Thoracic aorta (tissue), 2 donors: ENCODE data around the gene OCA2. TPM values are rescaled to one million over a fixed set of nuclear protein-coding genes. Genes with fewer than 3 reads are reported as not detected.

Source experiments
- ATAC-seq: fragments of 150-250 bp; one replicate; pipeline ENCODE4 v1.8.0; 2017; ENCODE audit warnings: low read depth; ENCODE audit not compliant: insufficient number of reproducible peaks, low FRiP score
- DNase-seq: peaks from one replicate; pipeline ENCODE4 v3.0.0-alpha.2; 2020; ENCODE audit warnings: low spot score
- H3K27ac ChIP-seq, 2 donors: fragments of 200-600 bp; sonication (generic); 1 replicate in 1 of 2; 2 replicates in 1 of 2; pipeline ENCODE4 v1.5.1; 2016; ENCODE audit warnings: mild to moderate bottlenecking in 2 of 2, moderate library complexity in 2 of 2
- H3K27me3 ChIP-seq: fragments of 200-600 bp; sonication (generic); replicated peaks from 2 replicates; pipeline ENCODE4 v1.6.0; 2016; ENCODE audit warnings: mild to moderate bottlenecking; ENCODE audit not compliant: insufficient read depth
- H3K36me3 ChIP-seq: fragments of 200-600 bp; sonication (generic); one replicate; pipeline ENCODE4 v1.5.1; 2016
- H3K4me1 ChIP-seq, 2 donors: fragments of 200-600 bp; sonication (generic); 1 replicate in 1 of 2; 2 replicates in 1 of 2; pipeline versions ENCODE4 v1.5.1 to v1.6.0; 2016; ENCODE audit warnings: low read depth in 2 of 2, mild to moderate bottlenecking in 1 of 2; ENCODE audit not compliant: control insufficient read depth in 1 of 2
- H3K4me3 ChIP-seq: fragments of 200-600 bp; sonication (generic); 2 replicates; pipeline ENCODE4 v1.5.1; 2016; ENCODE audit warnings: mild to moderate bottlenecking
- H3K9me3 ChIP-seq: fragments of 200-600 bp; sonication (generic); 2 replicates; pipeline ENCODE4 v1.5.1; 2016
- CTCF ChIP-seq: fragments of 200-600 bp; sonication (generic); IDR thresholded peaks from one replicate; pipeline ENCODE4 v1.5.1; 2019; ENCODE audit warnings: antibody characterized with exemption
- total RNA-seq, 2 donors: library from RNA; depleted of rRNA; stranded (reverse); fragments of >200 nt; gene quantifications; one replicate each; pipeline versions ENCODE4 v1.1.0 to v1.2.3, GENCODE V29; 2016

The OCA2 gene
- total RNA-seq, 2 donors from 2014 or later, result 8.0 to 14.8 TPM

- Histone ChIP-seq H3K27me3 (no peaks in the 10 kb centered on the region), H3K4me1 (peaks cover 9 to 60% of the 10 kb centered on the region in 2 donors), H3K36me3 (no peaks in the 10 kb centered on the region), H3K27ac (peak overlapping the region; percentile 80 to 96), H3K9me3 (no peaks in the 10 kb centered on the region), H3K4me3 (peak overlapping the region; percentile 78)
- no peak for ATAC-seq
- no peak for DNase-seq
- TF ChIP-seq CTCF, result no peak
These were observed 1.3 kb downstream of the OCA2 start for GRCh38 chr15:28097656-28098359.

- ATAC-seq (no peak), DNase-seq (no peak)
- H3K36me3 ChIP-seq, result no peaks in the 10 kb centered on the region
- peaks cover 9 to 60% of the 10 kb centered on the region in 2 donors for H3K4me1 ChIP-seq
- H3K4me3 ChIP-seq, result peak overlapping the region; percentile 78
- peak overlapping the region; percentile 80 to 96 for H3K27ac ChIP-seq
- peaks cover under 1% of the 10 kb centered on the region for H3K9me3 ChIP-seq
- H3K27me3 ChIP-seq, result no peaks in the 10 kb centered on the region
- no peak for TF ChIP-seq CTCF
These were observed 2.3 kb downstream of the OCA2 start for GRCh38 chr15:28096670-28097431.

- Histone ChIP-seq H3K4me3 (peak overlapping the region; percentile 78), H3K27me3 (no peaks in the 10 kb centered on the region), H3K9me3 (peaks cover 6% of the 10 kb centered on the region), H3K4me1 (peaks cover 9 to 60% of the 10 kb centered on the region in 2 donors), H3K27ac (peak overlapping the region; percentile 80 to 96), H3K36me3 (no peaks in the 10 kb centered on the region)
- no peak for DNase-seq
- TF ChIP-seq CTCF, result no peak
- ATAC-seq, result no peak
These were observed 2.8 kb downstream of the OCA2 start for GRCh38 chr15:28096411-28096669.

GRCh38 chr15:28094732-28095521 lies 4.2 kb downstream of the OCA2 start:
- Histone ChIP-seq H3K9me3 (peaks cover 8% of the 10 kb centered on the region), H3K36me3 (no peaks in the 10 kb centered on the region), H3K4me1 (peaks cover 9 to 58% of the 10 kb centered on the region in 2 donors), H3K27ac (peak overlapping the region; percentile 80 to 96), H3K4me3 (peak overlapping the region; percentile 78), H3K27me3 (no peaks in the 10 kb centered on the region)
- no peak for TF ChIP-seq CTCF
- no peak for DNase-seq
- peak; percentile 22 for ATAC-seq
